Measurements from ENCODE around the gene WRAP53. TPM values are rescaled to one million over a fixed set of nuclear protein-coding genes. Genes with fewer than 3 reads are reported as not detected.

The WRAP53 gene
- total and polyA plus RNA-seq, 2 of the 13 experiments (the other 11 are each of a cell fraction or from before 2014, with no cell fraction given): 7.0 to 19.5 TPM

DNA sequence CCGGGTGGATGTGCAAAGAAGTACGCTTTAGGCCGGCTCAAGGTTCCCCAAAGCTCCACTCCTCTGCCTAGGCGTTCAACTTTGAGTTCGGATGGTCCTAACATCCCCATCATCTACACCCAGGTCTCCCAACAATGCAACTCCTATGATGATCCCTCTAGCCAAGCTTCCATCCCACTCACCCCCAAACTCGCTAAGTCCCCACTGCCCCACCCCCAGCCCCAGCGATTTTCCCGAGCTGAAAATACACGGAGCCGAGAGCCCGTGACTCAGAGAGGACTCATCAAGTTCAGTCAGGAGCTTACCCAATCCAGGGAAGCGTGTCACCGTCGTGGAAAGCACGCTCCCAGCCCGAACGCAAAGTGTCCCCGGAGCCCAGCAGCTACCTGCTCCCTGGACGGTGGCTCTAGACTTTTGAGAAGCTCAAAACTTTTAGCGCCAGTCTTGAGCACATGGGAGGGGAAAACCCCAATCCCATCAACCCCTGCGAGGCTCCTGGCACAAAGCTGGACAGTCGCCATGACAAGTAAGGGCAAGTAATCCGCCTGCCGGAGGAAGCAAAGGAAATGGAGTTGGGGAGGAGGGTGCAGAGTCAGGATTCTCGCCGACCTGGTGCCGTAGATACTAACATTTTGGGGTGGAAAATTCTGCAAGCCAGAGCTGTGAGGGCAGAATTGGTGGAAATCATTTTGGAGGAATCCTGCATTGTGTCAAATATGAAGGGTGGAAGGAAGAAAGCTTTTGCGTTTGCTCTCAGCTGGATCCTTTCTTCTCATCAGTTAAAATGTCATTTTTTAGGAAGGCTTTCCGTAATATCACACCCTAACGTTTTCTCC, 987 bp upstream of the WRAP53 start, which contains the start of gene TP53 (continued):
- TF ChIP-seq, protein P1, sequence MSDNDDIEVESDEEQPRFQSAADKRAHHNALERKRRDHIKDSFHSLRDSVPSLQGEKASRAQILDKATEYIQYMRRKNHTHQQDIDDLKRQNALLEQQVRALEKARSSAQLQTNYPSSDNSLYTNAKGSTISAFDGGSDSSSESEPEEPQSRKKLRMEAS (IDR thresholded peaks at IDR 0.05): peak; percentile 97
- TF ChIP-seq SMARCE1 (IDR thresholded peaks at IDR 0.05; ENCODE audit: borderline replicate concordance) (no peak), ZNF562 (CRISPR knock-in tag; IDR thresholded peaks at IDR 0.05; ENCODE audit: borderline replicate concordance) (no peak), ZNF343 (CRISPR knock-in tag; IDR thresholded peaks at IDR 0.05) (no peak), ZSCAN20 (CRISPR knock-in tag; IDR thresholded peaks at IDR 0.05; ENCODE audit: borderline replicate concordance) (no peak), ZNF274 (CRISPR knock-in tag; IDR thresholded peaks at IDR 0.05) (0 out of 2 replicates have a peak, but pooled peaks have one; percentile 35), ZNF224 (CRISPR knock-in tag; IDR thresholded peaks at IDR 0.05) (no peak), YY1 (IDR thresholded peaks at IDR 0.05; ENCODE audit: insufficient read depth, insufficient replicate concordance, low read depth, low read length) (peak; percentile 99), ZNF296 (CRISPR knock-in tag; conservative IDR thresholded peaks at IDR 0.05) (no peak), ELF3 (CRISPR knock-in tag; IDR thresholded peaks at IDR 0.05) (peak; percentile 63), ZNF788 (CRISPR knock-in tag; IDR thresholded peaks at IDR 0.05; ENCODE audit: borderline replicate concordance) (0 out of 2 replicates have a peak, but pooled peaks have one; percentile 49), FOXA3 (CRISPR knock-in tag; IDR thresholded peaks at IDR 0.05) (no peak)
- TF ChIP-seq, protein P2, sequence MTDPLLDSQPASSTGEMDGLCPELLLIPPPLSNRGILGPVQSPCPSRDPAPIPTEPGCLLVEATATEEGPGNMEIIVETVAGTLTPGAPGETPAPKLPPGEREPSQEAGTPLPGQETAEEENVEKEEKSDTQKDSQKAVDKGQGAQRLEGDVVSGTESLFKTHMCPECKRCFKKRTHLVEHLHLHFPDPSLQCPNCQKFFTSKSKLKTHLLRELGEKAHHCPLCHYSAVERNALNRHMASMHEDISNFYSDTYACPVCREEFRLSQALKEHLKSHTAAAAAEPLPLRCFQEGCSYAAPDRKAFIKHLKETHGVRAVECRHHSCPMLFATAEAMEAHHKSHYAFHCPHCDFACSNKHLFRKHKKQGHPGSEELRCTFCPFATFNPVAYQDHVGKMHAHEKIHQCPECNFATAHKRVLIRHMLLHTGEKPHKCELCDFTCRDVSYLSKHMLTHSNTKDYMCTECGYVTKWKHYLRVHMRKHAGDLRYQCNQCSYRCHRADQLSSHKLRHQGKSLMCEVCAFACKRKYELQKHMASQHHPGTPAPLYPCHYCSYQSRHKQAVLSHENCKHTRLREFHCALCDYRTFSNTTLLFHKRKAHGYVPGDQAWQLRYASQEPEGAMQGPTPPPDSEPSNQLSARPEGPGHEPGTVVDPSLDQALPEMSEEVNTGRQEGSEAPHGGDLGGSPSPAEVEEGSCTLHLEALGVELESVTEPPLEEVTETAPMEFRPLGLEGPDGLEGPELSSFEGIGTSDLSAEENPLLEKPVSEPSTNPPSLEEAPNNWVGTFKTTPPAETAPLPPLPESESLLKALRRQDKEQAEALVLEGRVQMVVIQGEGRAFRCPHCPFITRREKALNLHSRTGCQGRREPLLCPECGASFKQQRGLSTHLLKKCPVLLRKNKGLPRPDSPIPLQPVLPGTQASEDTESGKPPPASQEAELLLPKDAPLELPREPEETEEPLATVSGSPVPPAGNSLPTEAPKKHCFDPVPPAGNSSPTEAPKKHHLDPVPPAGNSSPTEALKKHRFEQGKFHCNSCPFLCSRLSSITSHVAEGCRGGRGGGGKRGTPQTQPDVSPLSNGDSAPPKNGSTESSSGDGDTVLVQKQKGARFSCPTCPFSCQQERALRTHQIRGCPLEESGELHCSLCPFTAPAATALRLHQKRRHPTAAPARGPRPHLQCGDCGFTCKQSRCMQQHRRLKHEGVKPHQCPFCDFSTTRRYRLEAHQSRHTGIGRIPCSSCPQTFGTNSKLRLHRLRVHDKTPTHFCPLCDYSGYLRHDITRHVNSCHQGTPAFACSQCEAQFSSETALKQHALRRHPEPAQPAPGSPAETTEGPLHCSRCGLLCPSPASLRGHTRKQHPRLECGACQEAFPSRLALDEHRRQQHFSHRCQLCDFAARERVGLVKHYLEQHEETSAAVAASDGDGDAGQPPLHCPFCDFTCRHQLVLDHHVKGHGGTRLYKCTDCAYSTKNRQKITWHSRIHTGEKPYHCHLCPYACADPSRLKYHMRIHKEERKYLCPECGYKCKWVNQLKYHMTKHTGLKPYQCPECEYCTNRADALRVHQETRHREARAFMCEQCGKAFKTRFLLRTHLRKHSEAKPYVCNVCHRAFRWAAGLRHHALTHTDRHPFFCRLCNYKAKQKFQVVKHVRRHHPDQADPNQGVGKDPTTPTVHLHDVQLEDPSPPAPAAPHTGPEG (CRISPR knock-in tag; IDR thresholded peaks at IDR 0.05): no peak
- TF ChIP-seq, protein P3, sequence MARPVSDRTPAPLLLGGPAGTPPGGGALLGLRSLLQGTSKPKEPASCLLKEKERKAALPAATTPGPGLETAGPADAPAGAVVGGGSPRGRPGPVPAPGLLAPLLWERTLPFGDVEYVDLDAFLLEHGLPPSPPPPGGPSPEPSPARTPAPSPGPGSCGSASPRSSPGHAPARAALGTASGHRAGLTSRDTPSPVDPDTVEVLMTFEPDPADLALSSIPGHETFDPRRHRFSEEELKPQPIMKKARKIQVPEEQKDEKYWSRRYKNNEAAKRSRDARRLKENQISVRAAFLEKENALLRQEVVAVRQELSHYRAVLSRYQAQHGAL (CRISPR knock-in tag; IDR thresholded peaks at IDR 0.05; ENCODE audit: not compliant biosample characterization): no peak
- TF ChIP-seq, protein P4, sequence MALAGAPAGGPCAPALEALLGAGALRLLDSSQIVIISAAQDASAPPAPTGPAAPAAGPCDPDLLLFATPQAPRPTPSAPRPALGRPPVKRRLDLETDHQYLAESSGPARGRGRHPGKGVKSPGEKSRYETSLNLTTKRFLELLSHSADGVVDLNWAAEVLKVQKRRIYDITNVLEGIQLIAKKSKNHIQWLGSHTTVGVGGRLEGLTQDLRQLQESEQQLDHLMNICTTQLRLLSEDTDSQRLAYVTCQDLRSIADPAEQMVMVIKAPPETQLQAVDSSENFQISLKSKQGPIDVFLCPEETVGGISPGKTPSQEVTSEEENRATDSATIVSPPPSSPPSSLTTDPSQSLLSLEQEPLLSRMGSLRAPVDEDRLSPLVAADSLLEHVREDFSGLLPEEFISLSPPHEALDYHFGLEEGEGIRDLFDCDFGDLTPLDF (CRISPR knock-in tag; IDR thresholded peaks at IDR 0.05): no peak
- TF ChIP-seq, protein P5, sequence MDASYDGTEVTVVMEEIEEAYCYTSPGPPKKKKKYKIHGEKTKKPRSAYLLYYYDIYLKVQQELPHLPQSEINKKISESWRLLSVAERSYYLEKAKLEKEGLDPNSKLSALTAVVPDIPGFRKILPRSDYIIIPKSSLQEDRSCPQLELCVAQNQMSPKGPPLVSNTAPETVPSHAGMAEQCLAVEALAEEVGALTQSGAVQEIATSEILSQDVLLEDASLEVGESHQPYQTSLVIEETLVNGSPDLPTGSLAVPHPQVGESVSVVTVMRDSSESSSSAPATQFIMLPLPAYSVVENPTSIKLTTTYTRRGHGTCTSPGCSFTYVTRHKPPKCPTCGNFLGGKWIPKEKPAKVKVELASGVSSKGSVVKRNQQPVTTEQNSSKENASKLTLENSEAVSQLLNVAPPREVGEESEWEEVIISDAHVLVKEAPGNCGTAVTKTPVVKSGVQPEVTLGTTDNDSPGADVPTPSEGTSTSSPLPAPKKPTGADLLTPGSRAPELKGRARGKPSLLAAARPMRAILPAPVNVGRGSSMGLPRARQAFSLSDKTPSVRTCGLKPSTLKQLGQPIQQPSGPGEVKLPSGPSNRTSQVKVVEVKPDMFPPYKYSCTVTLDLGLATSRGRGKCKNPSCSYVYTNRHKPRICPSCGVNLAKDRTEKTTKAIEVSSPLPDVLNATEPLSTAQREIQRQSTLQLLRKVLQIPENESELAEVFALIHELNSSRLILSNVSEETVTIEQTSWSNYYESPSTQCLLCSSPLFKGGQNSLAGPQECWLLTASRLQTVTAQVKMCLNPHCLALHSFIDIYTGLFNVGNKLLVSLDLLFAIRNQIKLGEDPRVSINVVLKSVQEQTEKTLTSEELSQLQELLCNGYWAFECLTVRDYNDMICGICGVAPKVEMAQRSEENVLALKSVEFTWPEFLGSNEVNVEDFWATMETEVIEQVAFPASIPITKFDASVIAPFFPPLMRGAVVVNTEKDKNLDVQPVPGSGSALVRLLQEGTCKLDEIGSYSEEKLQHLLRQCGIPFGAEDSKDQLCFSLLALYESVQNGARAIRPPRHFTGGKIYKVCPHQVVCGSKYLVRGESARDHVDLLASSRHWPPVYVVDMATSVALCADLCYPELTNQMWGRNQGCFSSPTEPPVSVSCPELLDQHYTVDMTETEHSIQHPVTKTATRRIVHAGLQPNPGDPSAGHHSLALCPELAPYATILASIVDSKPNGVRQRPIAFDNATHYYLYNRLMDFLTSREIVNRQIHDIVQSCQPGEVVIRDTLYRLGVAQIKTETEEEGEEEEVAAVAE (CRISPR knock-in tag; IDR thresholded peaks at IDR 0.05; ENCODE audit: borderline replicate concordance): no peak
